K562 (cell line): ENCODE data around the gene B4GALNT3. TPM values are rescaled to one million over a fixed set of nuclear protein-coding genes. Genes with fewer than 3 reads are reported as not detected.

ENCODE experiments used
- ATAC-seq: fragments of 200-7000 bp; cut with Tn5 transposase; 3 replicates; pipeline ENCODE4 v1.9.1; 2020; ENCODE audit warnings: moderate library complexity
- BruUV-seq: library from RNA; stranded (reverse); fragments of 400-500 nt; replicated peaks from 2 replicates; lab custom pipeline; 2021; lab: Mats Ljungman, UMichigan
- CTCF ChIA-PET: fragments of 300-600 bp; formaldehyde crosslinking; extraction: SDS; loops from one replicate; lab custom pipeline; 2021; ENCODE audit warnings: low intra/inter-chr PET ratio; lab: Yijun Ruan, JAX
- POLR2A ChIA-PET: fragments of 300-600, 350-650 bp; sonication (Branson Sonifier 250); formaldehyde crosslinking; extraction: SDS; loops from one replicate; lab custom pipeline; 2021; ENCODE audit warnings: antibody characterized with exemption, inconsistent platforms; lab: Yijun Ruan, JAX
- DNase-seq, 4 experiments: peaks; one replicate each; pipeline versions ENCODE4 v3.0.0 to v3.0.0-alpha.2; 2011 to 2018; ENCODE audit warnings: low spot score in 3 of 4, mixed read lengths in 3 of 4; ENCODE audit errors: extremely low read depth in 1 of 4
- FAIRE-seq: peaks from 2 replicates; lab custom pipeline; 2011; peaks lifted over from hg19 to GRCh38; lab: Jason Lieb, UNC
- H2AFZ ChIP-seq: 2 replicates; pipeline ENCODE4 v1.6.0; 2011; ENCODE audit warnings: low read depth, low read length, control low read depth, inconsistent platforms
- H3K27ac ChIP-seq: fragments of 200-600 bp; 3 replicates; pipeline ENCODE4 v1.8.0; 2011; ENCODE audit warnings: low read depth, mild to moderate bottlenecking, control low read depth, inconsistent platforms, low read length, moderate library complexity, mixed read lengths; ENCODE audit errors: extremely low read depth
- H3K27me3 ChIP-seq, 2 experiments: fragments of 300-600 bp in 1 of 2; 2 replicates in 1 of 2; 3 replicates in 1 of 2; pipeline versions ENCODE4 v1.6.0 to v1.8.0; 2011; ENCODE audit warnings: inconsistent platforms in 2 of 2, low read length in 2 of 2, mild to moderate bottlenecking in 1 of 2, mixed read lengths in 1 of 2, moderate library complexity in 1 of 2; ENCODE audit not compliant: control insufficient read depth in 2 of 2, insufficient read depth in 2 of 2
- H3K36me3 ChIP-seq: fragments of 300-600 bp; 3 replicates; pipeline ENCODE4 v1.8.0; 2011; ENCODE audit warnings: mild to moderate bottlenecking, low read length, inconsistent platforms; ENCODE audit not compliant: control insufficient read depth, insufficient read depth
- H3K4me1 ChIP-seq, 2 experiments: fragments of 200-600 bp in 1 of 2; replicated peaks in 1 of 2; 2 replicates in 1 of 2; 3 replicates in 1 of 2; pipeline versions ENCODE4 v1.5.1 to v1.8.0; 2011; ENCODE audit warnings: inconsistent platforms in 2 of 2, low read length in 2 of 2, mild to moderate bottlenecking in 1 of 2, mixed read lengths in 1 of 2, moderate library complexity in 1 of 2; ENCODE audit not compliant: control insufficient read depth in 2 of 2, insufficient read depth in 2 of 2
- H3K4me2 ChIP-seq: 2 replicates; pipeline ENCODE4 v1.6.1; 2011; ENCODE audit warnings: low read length, control low read depth, inconsistent platforms, mixed read lengths; ENCODE audit not compliant: insufficient read depth
- H3K4me3 ChIP-seq: fragments of 200-600 bp; sonication (generic), shearing (Covaris generic); 2 replicates; pipeline ENCODE4 v1.5.1; 2016; ENCODE audit warnings: control low read depth, inconsistent platforms
- H3K79me2 ChIP-seq: fragments of 200-600 bp; 3 replicates; pipeline ENCODE4 v1.8.0; 2011; ENCODE audit warnings: low read length, inconsistent platforms; ENCODE audit not compliant: control insufficient read depth, insufficient read depth
- H3K9ac ChIP-seq, 2 experiments: 2 replicates each; pipeline versions ENCODE4 v1.6.0 to v1.6.1; 2011; ENCODE audit warnings: low read depth in 2 of 2, low read length in 2 of 2, control low read depth in 1 of 2, inconsistent platforms in 1 of 2, mild to moderate bottlenecking in 1 of 2, mixed read lengths in 1 of 2; ENCODE audit not compliant: insufficient read depth in 1 of 2
- H3K9me1 ChIP-seq: one replicate; pipeline ENCODE4 v1.6.0; 2011; ENCODE audit warnings: inconsistent platforms, mild to moderate bottlenecking, low read length, moderate library complexity; ENCODE audit not compliant: control insufficient read depth, insufficient read depth
- H3K9me3 ChIP-seq: replicated peaks from 2 replicates; pipeline ENCODE4 v1.5.1; 2011; ENCODE audit warnings: low read depth, low read length, inconsistent platforms; ENCODE audit not compliant: control insufficient read depth, insufficient read depth
- H4K20me1 ChIP-seq: replicated peaks from 2 replicates; pipeline ENCODE4 v1.6.1; 2011; ENCODE audit warnings: low read length, inconsistent platforms, mixed read lengths; ENCODE audit not compliant: control insufficient read depth, insufficient read depth
- HLTF ChIP-seq: fragments of 450-650 bp; IDR thresholded peaks from 2 replicates; pipeline ENCODE4 v1.6.1; 2016
- KLF10 ChIP-seq: fragments of 250-450 bp; sonication (Bioruptor Pico); IDR thresholded peaks from 2 replicates; pipeline ENCODE4 v1.6.1; 2021; ENCODE audit warnings: matching md5 sums
- KLF6 ChIP-seq: fragments of 250-450 bp; sonication (Bioruptor Pico); IDR thresholded peaks from 2 replicates; pipeline ENCODE4 v1.4.0; 2020; ENCODE audit warnings: mild to moderate bottlenecking, moderate library complexity, borderline replicate concordance
- NR3C1 ChIP-seq: sonication (generic); formaldehyde crosslinking; IDR thresholded peaks from 2 replicates; pipeline ENCODE4 v1.8.1; 2022; ENCODE audit warnings: missing genetic modification reagents
- PATZ1 ChIP-seq: fragments of 250-450 bp; sonication (Bioruptor Pico); IDR thresholded peaks from 2 replicates; pipeline ENCODE4 v1.5.0; 2020; ENCODE audit warnings: mild to moderate bottlenecking, borderline replicate concordance
- PHF21A ChIP-seq: fragments of 450-650 bp; IDR thresholded peaks from 2 replicates; pipeline ENCODE4 v1.6.1; 2017; ENCODE audit warnings: low read depth, borderline replicate concordance
- PREB ChIP-seq: sonication (generic); formaldehyde crosslinking; IDR thresholded peaks from 2 replicates; pipeline ENCODE4 v1.8.1; 2023; ENCODE audit warnings: mild to moderate bottlenecking, missing genetic modification reagents
- ZNF174 ChIP-seq: fragments of 250-450 bp; sonication (Bioruptor Pico); IDR thresholded peaks from 2 replicates; pipeline ENCODE4 v1.4.0; 2020; ENCODE audit warnings: mild to moderate bottlenecking
- WGBS: fragments of 100-300 bp; shearing (Covaris generic); methylation state at CpG from one replicate; pipeline ENCODE4 v1.1.6; 2016; ENCODE audit warnings: low coverage, mixed read lengths; ENCODE audit not compliant: insufficient coverage; ENCODE audit errors: missing lambda C conversion rate; 5-methylcytosine and 5-hydroxymethylcytosine counted together
- in situ Hi-C: fragments of 300-500 bp; cut with MboI; formaldehyde crosslinking; loops from 4 replicates; pipeline ENCODE4 v1.15.0; 2018; ENCODE audit warnings: inconsistent platforms, mixed read lengths
- intact Hi-C: fragments of 100-400 bp; cut with micrococcal nuclease; formaldehyde crosslinking; loops from 2 replicates; pipeline ENCODE4 v1.14.2; 2022
- polyA plus RNA-seq, 8 experiments: library from polyadenylated mRNA; depleted of rRNA in 4 of 8; stranded (reverse) in 5 of 8; unstranded in 3 of 8; fragments of >200 nt; fragmentation: Nextera tagmentation in 2 of 8; fragmentation: Illumina TruSeq in 1 of 8; extraction: Ambion mirVana in 2 of 8; extraction: Trizol in 1 of 8; gene quantifications; 2 replicates each; pipeline versions ENCODE4 v1.2.1 to v1.2.3, GENCODE V29; 2011 to 2014; ENCODE audit warnings: inconsistent platforms in 1 of 8, missing spikeins in 1 of 8
- total RNA-seq, 7 experiments: library from RNA; depleted of rRNA in 6 of 7; stranded (reverse); fragments of >200 nt in 6 of 7; fragmentation: Illumina TruSeq in 2 of 7; extraction: Trizol in 2 of 7; gene quantifications; 2 replicates each; pipeline versions ENCODE4 v1.2.1 to v1.2.3, GENCODE V29; 2011 to 2021; ENCODE audit warnings: low replicate concordance in 1 of 7
- TF ChIP-seq, protein P1 (sequence below): fragments of 250-450 bp; sonication (Bioruptor Pico); IDR thresholded peaks from 2 replicates; pipeline ENCODE4 v1.4.0; 2020
- TF ChIP-seq, protein P2 (sequence below): fragments of 250-450 bp; sonication (Bioruptor Pico); IDR thresholded peaks from 2 replicates; pipeline ENCODE4 v1.5.0; 2022; ENCODE audit warnings: mild to moderate bottlenecking

Gene B4GALNT3
- total and polyA plus RNA-seq, 9 of the 15 experiments (the other 6 are each of a cell fraction or from before 2014, with no cell fraction given): 0.04 to 0.36 (median 0.10) TPM; not detected in 6

- no peak for TF ChIP-seq NR3C1 (CRISPR knock-in tag)
These were observed 3.9 kb upstream of the B4GALNT3 start (continued) for GRCh38 chr12:455821-456220.

DNA sequence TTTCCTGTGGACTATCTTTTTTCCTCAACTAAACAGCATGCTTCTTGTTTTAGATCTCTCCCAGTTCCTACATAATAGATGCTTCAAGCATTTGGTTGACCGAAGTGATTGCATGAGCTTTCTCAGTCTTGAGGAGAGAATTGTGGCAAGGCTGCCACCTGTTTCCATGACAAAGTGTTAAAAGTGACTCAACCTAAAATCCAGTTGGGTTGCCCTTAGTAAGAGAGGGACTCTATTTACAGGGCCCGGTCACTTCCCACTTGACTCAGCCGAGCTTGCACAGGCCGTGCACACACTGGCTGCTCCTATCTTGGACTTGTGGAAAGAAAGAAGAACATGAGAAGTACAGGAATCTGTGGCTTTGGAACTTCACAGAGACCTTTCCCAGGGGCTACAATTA lies 2.1 kb upstream of the B4GALNT3 start:
- H3K9ac ChIP-seq: no peak overlapping the region
- peaks cover 8 to 24% of the 10 kb centered on the region in 2 experiments; a peak in 4 of 5 replicates for H3K27me3 ChIP-seq
- no peaks in the 10 kb centered on the region for H3K36me3 ChIP-seq
- H3K9me3 ChIP-seq: no peaks in the 10 kb centered on the region; the same call in 1 of the 2 replicates
- H3K9me1 ChIP-seq: no peaks in the 10 kb centered on the region
- no peak for FAIRE-seq
- BruUV-seq: no TSS peak
- peaks cover 0 to 23% of the 10 kb centered on the region in 2 experiments; a peak in 2 of 5 replicates for H3K4me1 ChIP-seq
- in situ Hi-C loops (loop anchor here (5.0 kb wide), 1 partner anchor 85 kb away; no protein-coding TSS in a partner anchor), intact Hi-C loops (no loop called here)
- H2AFZ ChIP-seq: no peak overlapping the region
- 0% methylated on average over 4 of the region's 4 CpGs for WGBS
- H3K4me3 ChIP-seq: no peak overlapping the region
- H3K79me2 ChIP-seq: no peaks in the 10 kb centered on the region
- no peak overlapping the region for H3K27ac ChIP-seq
- no peak overlapping the region for H3K4me2 ChIP-seq
- POLR2A ChIA-PET: no interaction called here
- CTCF ChIA-PET: no interaction called here
- no peak for DNase-seq
- H4K20me1 ChIP-seq: peaks cover 4% of the 10 kb centered on the region; the same call in 1 of the 2 replicates
- no peak for ATAC-seq
- TF ChIP-seq ZNF174 (CRISPR knock-in tag) (no peak), PATZ1 (CRISPR knock-in tag) (no peak), PREB (no peak), KLF10 (CRISPR knock-in tag) (no peak), HLTF (no peak), PHF21A (no peak), KLF6 (CRISPR knock-in tag) (no peak)
- TF ChIP-seq, protein P1, sequence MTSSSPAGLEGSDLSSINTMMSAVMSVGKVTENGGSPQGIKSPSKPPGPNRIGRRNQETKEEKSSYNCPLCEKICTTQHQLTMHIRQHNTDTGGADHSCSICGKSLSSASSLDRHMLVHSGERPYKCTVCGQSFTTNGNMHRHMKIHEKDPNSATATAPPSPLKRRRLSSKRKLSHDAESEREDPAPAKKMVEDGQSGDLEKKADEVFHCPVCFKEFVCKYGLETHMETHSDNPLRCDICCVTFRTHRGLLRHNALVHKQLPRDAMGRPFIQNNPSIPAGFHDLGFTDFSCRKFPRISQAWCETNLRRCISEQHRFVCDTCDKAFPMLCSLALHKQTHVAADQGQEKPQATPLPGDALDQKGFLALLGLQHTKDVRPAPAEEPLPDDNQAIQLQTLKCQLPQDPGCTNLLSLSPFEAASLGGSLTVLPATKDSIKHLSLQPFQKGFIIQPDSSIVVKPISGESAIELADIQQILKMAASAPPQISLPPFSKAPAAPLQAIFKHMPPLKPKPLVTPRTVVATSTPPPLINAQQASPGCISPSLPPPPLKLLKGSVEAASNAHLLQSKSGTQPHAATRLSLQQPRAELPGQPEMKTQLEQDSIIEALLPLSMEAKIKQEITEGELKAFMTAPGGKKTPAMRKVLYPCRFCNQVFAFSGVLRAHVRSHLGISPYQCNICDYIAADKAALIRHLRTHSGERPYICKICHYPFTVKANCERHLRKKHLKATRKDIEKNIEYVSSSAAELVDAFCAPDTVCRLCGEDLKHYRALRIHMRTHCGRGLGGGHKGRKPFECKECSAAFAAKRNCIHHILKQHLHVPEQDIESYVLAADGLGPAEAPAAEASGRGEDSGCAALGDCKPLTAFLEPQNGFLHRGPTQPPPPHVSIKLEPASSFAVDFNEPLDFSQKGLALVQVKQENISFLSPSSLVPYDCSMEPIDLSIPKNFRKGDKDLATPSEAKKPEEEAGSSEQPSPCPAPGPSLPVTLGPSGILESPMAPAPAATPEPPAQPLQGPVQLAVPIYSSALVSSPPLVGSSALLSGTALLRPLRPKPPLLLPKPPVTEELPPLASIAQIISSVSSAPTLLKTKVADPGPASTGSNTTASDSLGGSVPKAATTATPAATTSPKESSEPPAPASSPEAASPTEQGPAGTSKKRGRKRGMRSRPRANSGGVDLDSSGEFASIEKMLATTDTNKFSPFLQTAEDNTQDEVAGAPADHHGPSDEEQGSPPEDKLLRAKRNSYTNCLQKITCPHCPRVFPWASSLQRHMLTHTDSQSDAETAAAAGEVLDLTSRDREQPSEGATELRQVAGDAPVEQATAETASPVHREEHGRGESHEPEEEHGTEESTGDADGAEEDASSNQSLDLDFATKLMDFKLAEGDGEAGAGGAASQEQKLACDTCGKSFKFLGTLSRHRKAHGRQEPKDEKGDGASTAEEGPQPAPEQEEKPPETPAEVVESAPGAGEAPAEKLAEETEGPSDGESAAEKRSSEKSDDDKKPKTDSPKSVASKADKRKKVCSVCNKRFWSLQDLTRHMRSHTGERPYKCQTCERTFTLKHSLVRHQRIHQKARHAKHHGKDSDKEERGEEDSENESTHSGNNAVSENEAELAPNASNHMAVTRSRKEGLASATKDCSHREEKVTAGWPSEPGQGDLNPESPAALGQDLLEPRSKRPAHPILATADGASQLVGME: no peak
- TF ChIP-seq, protein P2, sequence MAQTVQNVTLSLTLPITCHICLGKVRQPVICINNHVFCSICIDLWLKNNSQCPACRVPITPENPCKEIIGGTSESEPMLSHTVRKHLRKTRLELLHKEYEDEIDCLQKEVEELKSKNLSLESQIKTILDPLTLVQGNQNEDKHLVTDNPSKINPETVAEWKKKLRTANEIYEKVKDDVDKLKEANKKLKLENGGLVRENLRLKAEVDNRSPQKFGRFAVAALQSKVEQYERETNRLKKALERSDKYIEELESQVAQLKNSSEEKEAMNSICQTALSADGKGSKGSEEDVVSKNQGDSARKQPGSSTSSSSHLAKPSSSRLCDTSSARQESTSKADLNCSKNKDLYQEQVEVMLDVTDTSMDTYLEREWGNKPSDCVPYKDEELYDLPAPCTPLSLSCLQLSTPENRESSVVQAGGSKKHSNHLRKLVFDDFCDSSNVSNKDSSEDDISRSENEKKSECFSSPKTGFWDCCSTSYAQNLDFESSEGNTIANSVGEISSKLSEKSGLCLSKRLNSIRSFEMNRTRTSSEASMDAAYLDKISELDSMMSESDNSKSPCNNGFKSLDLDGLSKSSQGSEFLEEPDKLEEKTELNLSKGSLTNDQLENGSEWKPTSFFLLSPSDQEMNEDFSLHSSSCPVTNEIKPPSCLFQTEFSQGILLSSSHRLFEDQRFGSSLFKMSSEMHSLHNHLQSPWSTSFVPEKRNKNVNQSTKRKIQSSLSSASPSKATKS (CRISPR knock-in tag): no peak
